GM21423 (cell line): ENCODE data around the gene SLFN14.
"Not testable (repeated sequence)": the region's sequence is repeated elsewhere in the genome, so short reads cannot be mapped to it uniquely, and the experiment has no call there.

Experiments used
- ATAC-seq: cut with Tn5 transposase; IDR thresholded peaks from one replicate; pipeline ENCODE4 v1.9.1; 2021; ENCODE audit warnings: mild to moderate bottlenecking, moderate library complexity; ENCODE audit not compliant: unreplicated experiment

Gene SLFN14

GRCh38 chr17:35559495-35560210, 966 bp downstream of the SLFN14 start:
- ATAC-seq, result no peak

- no peak for ATAC-seq
Measured at GRCh38 chr17:35557353-35557752, 3.3 kb downstream of the SLFN14 start.

GRCh38 chr17:35555691-35556090, 4.9 kb downstream of the SLFN14 start:
- ATAC-seq, result no peak

- ATAC-seq, result no peak
Measured at GRCh38 chr17:35554668-35555067, 6.0 kb downstream of the SLFN14 start.

GRCh38 chr17:35553310-35553709, 7.3 kb downstream of the SLFN14 start:
- ATAC-seq, result no peak

- no peak for ATAC-seq
Measured at GRCh38 chr17:35548978-35549377, 11.6 kb downstream of the SLFN14 start.

GRCh38 chr17:35548208-35548810, 12.3 kb downstream of the SLFN14 start:
- ATAC-seq, result no peak

GRCh38 chr17:35546487-35546886, 14.1 kb downstream of the SLFN14 start:
- ATAC-seq, result no peak

- no peak for ATAC-seq
Measured at GRCh38 chr17:35545150-35545549, 15.5 kb downstream of the SLFN14 start.

GRCh38 chr17:35543856-35544255, 16.8 kb downstream of the SLFN14 start:
- no peak for ATAC-seq

GRCh38 chr17:35542990-35543389, 17.6 kb downstream of the SLFN14 start:
- no peak for ATAC-seq

GRCh38 chr17:35541434-35541833, 19.2 kb downstream of the SLFN14 start:
- ATAC-seq, result no peak

- ATAC-seq, result no peak
Measured at GRCh38 chr17:35540589-35541404, 19.8 kb downstream of the SLFN14 start.

GRCh38 chr17:35539659-35540026, 21.0 kb downstream of the SLFN14 start:
- ATAC-seq, result no peak

- ATAC-seq, result no peak
Measured at GRCh38 chr17:35537601-35538141, 22.9 kb downstream of the SLFN14 start, which contains the start of gene SLFN12L. Gene SLFN12L, minus strand, starts transcription at chr17:35537678. Its CDS starts 15,314 bp downstream, at chr17:35522364.

GRCh38 chr17:35536664-35537171, 23.9 kb downstream of the SLFN14 start:
- ATAC-seq, result no peak

- ATAC-seq, result not testable (repeated sequence)
Measured at GRCh38 chr17:35535406-35535805, 25.2 kb downstream of the SLFN14 start.

GRCh38 chr17:35534576-35535093, 26.0 kb downstream of the SLFN14 start:
- ATAC-seq, result no peak

GRCh38 chr17:35531160-35531559, 29.5 kb downstream of the SLFN14 start:
- no peak for ATAC-seq

GRCh38 chr17:35529866-35530265, 30.8 kb downstream of the SLFN14 start:
- no peak for ATAC-seq

GRCh38 chr17:35529326-35529725, 31.3 kb downstream of the SLFN14 start:
- ATAC-seq, result not testable (repeated sequence)
